Panc1 (cell line): ENCODE measurements around the gene TGFBI. TPM values are rescaled to one million over a fixed set of nuclear protein-coding genes. Genes with fewer than 3 reads are reported as not detected.

Experiments used
- ATAC-seq: fragments of 200-7000 bp; cut with Tn5 transposase; 2 replicates; pipeline ENCODE4 v1.9.1; 2020; ENCODE audit warnings: mild to moderate bottlenecking, moderate library complexity
- BruUV-seq: library from RNA; stranded (reverse); fragments of 400-500 nt; replicated peaks from 2 replicates; lab custom pipeline; 2021; lab: Mats Ljungman, UMichigan
- CTCF ChIA-PET: fragments of 300-600 bp; sonication (Branson Sonifier 250); formaldehyde crosslinking; loops from one replicate; lab custom pipeline; 2022; ENCODE audit warnings: antibody characterized with exemption; lab: Charles Lee
- POLR2A ChIA-PET: fragments of 300-600 bp; sonication (Branson Sonifier 250); formaldehyde crosslinking; loops from one replicate; lab custom pipeline; 2022; ENCODE audit warnings: antibody characterized with exemption; lab: Charles Lee
- DNase-seq: peaks from one replicate; pipeline ENCODE4 v3.0.0-alpha.2; 2010; ENCODE audit warnings: low read depth, low spot score
- H3K27ac ChIP-seq: 2 replicates; pipeline ENCODE4 v1.5.1; 2011; ENCODE audit warnings: mild to moderate bottlenecking, low read length, inconsistent platforms
- H3K27me3 ChIP-seq: fragments of 200-500 bp; sonication (Bioruptor generic); 2 replicates; pipeline ENCODE4 v1.6.0; 2014; ENCODE audit warnings: low read length, inconsistent platforms; ENCODE audit not compliant: control insufficient read depth, insufficient read depth
- H3K36me3 ChIP-seq: fragments of 200-500 bp; sonication (Bioruptor generic); 2 replicates; pipeline ENCODE4 v1.5.1; 2014; ENCODE audit warnings: inconsistent platforms, mild to moderate bottlenecking, low read length, moderate library complexity; ENCODE audit not compliant: control insufficient read depth, insufficient read depth
- H3K4me1 ChIP-seq: 2 replicates; pipeline ENCODE4 v1.5.1; 2011; ENCODE audit warnings: inconsistent platforms, mild to moderate bottlenecking, low read length, moderate library complexity; ENCODE audit not compliant: control insufficient read depth, insufficient read depth
- H3K4me3 ChIP-seq, 2 experiments: 2 replicates each; pipeline ENCODE4 v1.5.1; 2011 to 2012; ENCODE audit warnings: low read depth in 2 of 2, low read length in 2 of 2, mild to moderate bottlenecking in 2 of 2, inconsistent platforms in 1 of 2, moderate library complexity in 1 of 2
- H3K9me3 ChIP-seq: fragments of 200-500 bp; sonication (Bioruptor generic); 2 replicates; pipeline ENCODE4 v1.5.1; 2014; ENCODE audit warnings: low read depth, mild to moderate bottlenecking, inconsistent platforms, low read length, moderate library complexity; ENCODE audit not compliant: control insufficient read depth, insufficient read depth
- CTCF ChIP-seq: fragments of 450-650 bp; IDR thresholded peaks from 2 replicates; pipeline ENCODE4 v1.5.1; 2017; ENCODE audit warnings: mild to moderate bottlenecking
- POLR2AphosphoS5 ChIP-seq: IDR thresholded peaks from 2 replicates; pipeline ENCODE4 v1.6.1; 2012; ENCODE audit warnings: mild to moderate bottlenecking, low read depth, low read length, moderate library complexity
- SIN3A ChIP-seq: IDR thresholded peaks from 2 replicates; pipeline ENCODE4 v1.6.1; 2012; ENCODE audit warnings: low read depth, mild to moderate bottlenecking, low read length, moderate library complexity, borderline replicate concordance; ENCODE audit not compliant: insufficient read depth
- TCF7L2 ChIP-seq: IDR thresholded peaks from 2 replicates; pipeline ENCODE4 v1.6.1; 2011; ENCODE audit warnings: mild to moderate bottlenecking, low read depth, low read length, inconsistent platforms
- in situ Hi-C: cut with HindIII; loops from 2 replicates; pipeline ENCODE4 v1.10.0; 2016; ENCODE audit warnings: low sequenced_read_pairs, low pct_unique_long_range_greater_than_20kb
- intact Hi-C: fragments of 100-400 bp; cut with micrococcal nuclease; formaldehyde crosslinking; loops from one replicate; pipeline ENCODE4 v1.10.0; 2022; ENCODE audit not compliant: unreplicated experiment
- total RNA-seq: library from RNA; stranded (reverse); gene quantifications from one replicate; pipeline ENCODE4 v1.2.1, GENCODE V29; 2021; ENCODE audit not compliant: unreplicated experiment
- TF ChIP-seq, protein P1 (sequence below), 2 experiments: IDR thresholded peaks; 2 replicates each; pipeline ENCODE4 v1.6.1; 2011 to 2012; ENCODE audit warnings: low read depth in 2 of 2, control low read depth in 1 of 2, low read length in 1 of 2, mild to moderate bottlenecking in 1 of 2, moderate library complexity in 1 of 2; ENCODE audit not compliant: insufficient read depth in 1 of 2

Gene TGFBI
- total RNA-seq, 1 experiment from 2014 or later, result 314 TPM

- ChIA-PET CTCF (interaction anchor here (0.6 kb wide), 1 partner anchor 53 kb away, joined by 3 read pairs; no protein-coding TSS in a partner anchor), POLR2A (no interaction called here)
- H3K9me3 ChIP-seq, result no peaks in the 10 kb centered on the region
- H3K4me3 ChIP-seq, result no peak overlapping the region
- TF ChIP-seq SIN3A (no peak), POLR2AphosphoS5 (no peak), TCF7L2 (no peak), CTCF (no peak)
- TF ChIP-seq, protein P1, sequence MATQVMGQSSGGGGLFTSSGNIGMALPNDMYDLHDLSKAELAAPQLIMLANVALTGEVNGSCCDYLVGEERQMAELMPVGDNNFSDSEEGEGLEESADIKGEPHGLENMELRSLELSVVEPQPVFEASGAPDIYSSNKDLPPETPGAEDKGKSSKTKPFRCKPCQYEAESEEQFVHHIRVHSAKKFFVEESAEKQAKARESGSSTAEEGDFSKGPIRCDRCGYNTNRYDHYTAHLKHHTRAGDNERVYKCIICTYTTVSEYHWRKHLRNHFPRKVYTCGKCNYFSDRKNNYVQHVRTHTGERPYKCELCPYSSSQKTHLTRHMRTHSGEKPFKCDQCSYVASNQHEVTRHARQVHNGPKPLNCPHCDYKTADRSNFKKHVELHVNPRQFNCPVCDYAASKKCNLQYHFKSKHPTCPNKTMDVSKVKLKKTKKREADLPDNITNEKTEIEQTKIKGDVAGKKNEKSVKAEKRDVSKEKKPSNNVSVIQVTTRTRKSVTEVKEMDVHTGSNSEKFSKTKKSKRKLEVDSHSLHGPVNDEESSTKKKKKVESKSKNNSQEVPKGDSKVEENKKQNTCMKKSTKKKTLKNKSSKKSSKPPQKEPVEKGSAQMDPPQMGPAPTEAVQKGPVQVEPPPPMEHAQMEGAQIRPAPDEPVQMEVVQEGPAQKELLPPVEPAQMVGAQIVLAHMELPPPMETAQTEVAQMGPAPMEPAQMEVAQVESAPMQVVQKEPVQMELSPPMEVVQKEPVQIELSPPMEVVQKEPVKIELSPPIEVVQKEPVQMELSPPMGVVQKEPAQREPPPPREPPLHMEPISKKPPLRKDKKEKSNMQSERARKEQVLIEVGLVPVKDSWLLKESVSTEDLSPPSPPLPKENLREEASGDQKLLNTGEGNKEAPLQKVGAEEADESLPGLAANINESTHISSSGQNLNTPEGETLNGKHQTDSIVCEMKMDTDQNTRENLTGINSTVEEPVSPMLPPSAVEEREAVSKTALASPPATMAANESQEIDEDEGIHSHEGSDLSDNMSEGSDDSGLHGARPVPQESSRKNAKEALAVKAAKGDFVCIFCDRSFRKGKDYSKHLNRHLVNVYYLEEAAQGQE (IDR thresholded peaks at IDR 0.05; ENCODE audit: insufficient read depth in 1 of 2, low read depth in 2 of 2, low read length in 1 of 2), result no peak
- no peaks in the 10 kb centered on the region for H3K36me3 ChIP-seq
- intact Hi-C loops, result no loop called here
- H3K27me3 ChIP-seq, result no peaks in the 10 kb centered on the region
- H3K4me1 ChIP-seq, result peaks cover 33% of the 10 kb centered on the region
- ATAC-seq, result no peak
- DNase-seq, result no peak
- in situ Hi-C loops, result no loop called here
- no peak overlapping the region for H3K27ac ChIP-seq
- BruUV-seq, result no TSS peak
These were observed 4.4 kb downstream of the TGFBI start for GRCh38 chr5:136033234-136033633.

- DNase-seq, result no peak
- H3K4me3 ChIP-seq, result no peak overlapping the region
- no peak for TF ChIP-seq TCF7L2
- TF ChIP-seq POLR2AphosphoS5, result no peak
- TF ChIP-seq, protein P1 (IDR thresholded peaks at IDR 0.05; ENCODE audit: insufficient read depth in 1 of 2, low read depth in 2 of 2, low read length in 1 of 2), result no peak
- no peak for TF ChIP-seq CTCF
- TF ChIP-seq SIN3A, result no peak
- no peaks in the 10 kb centered on the region for H3K27me3 ChIP-seq
- H3K4me1 ChIP-seq, result peaks cover 31% of the 10 kb centered on the region
- intact Hi-C loops, result no loop called here
- ChIA-PET POLR2A (no interaction called here), CTCF (no interaction called here)
- in situ Hi-C loops, result no loop called here
- BruUV-seq, result no TSS peak
- ATAC-seq, result no peak
- no peaks in the 10 kb centered on the region for H3K9me3 ChIP-seq
- H3K27ac ChIP-seq, result no peak overlapping the region
- H3K36me3 ChIP-seq, result no peaks in the 10 kb centered on the region
These were observed 5.1 kb downstream of the TGFBI start for GRCh38 chr5:136033848-136034247.
